DOHH2 (cell line): Measurements from ENCODE around the gene CEMIP2.

Experiments
- EZH2phosphoT487 ChIP-seq: fragments of 200-600 bp; sonication (generic); IDR thresholded peaks from 2 replicates; pipeline ENCODE4 v1.6.1; 2017; ENCODE audit warnings: borderline replicate concordance, mild to moderate bottlenecking, antibody characterized with exemption, low read length, moderate library complexity, mixed read lengths
- TF ChIP-seq, protein P1 (sequence below): fragments of 200-600 bp; sonication (generic); IDR thresholded peaks from one replicate; pipeline ENCODE4 v1.5.1; 2014; ENCODE audit warnings: antibody characterized with exemption, mild to moderate bottlenecking, low read depth, low read length; ENCODE audit not compliant: poor library complexity, severe bottlenecking

DNA sequence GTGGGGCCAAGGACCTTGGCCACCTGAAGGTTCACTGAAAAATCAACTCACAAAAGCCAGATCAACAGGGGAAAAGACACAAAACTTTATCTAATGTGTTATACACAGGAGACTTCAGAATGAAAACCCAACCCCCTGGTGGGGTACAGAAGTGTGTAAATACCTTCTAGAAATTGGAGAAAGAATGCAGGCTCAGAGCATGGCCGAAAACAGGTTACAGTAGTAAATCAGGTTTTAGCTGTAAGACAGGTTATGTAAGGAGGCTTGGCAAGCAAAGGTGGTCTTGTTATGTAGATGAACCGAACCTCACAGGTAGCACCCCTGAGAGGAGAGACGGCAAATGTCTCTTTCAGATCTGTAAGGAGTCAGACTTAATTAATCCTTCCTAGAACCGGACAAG lies 10.0 kb downstream of the CEMIP2 start:
- TF ChIP-seq, protein P1, sequence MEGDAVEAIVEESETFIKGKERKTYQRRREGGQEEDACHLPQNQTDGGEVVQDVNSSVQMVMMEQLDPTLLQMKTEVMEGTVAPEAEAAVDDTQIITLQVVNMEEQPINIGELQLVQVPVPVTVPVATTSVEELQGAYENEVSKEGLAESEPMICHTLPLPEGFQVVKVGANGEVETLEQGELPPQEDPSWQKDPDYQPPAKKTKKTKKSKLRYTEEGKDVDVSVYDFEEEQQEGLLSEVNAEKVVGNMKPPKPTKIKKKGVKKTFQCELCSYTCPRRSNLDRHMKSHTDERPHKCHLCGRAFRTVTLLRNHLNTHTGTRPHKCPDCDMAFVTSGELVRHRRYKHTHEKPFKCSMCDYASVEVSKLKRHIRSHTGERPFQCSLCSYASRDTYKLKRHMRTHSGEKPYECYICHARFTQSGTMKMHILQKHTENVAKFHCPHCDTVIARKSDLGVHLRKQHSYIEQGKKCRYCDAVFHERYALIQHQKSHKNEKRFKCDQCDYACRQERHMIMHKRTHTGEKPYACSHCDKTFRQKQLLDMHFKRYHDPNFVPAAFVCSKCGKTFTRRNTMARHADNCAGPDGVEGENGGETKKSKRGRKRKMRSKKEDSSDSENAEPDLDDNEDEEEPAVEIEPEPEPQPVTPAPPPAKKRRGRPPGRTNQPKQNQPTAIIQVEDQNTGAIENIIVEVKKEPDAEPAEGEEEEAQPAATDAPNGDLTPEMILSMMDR, result no peak
- no peak for TF ChIP-seq EZH2phosphoT487
